Activated T-helper 1 cell treated with anti-CD3 and anti-CD28 coated beads, Interleukin-2, amount 50 U/mL, for 16 hours (primary cell): Measurements from ENCODE around the gene TRABD2B.

Source experiments
- DNase-seq, 2 donors: peaks; one replicate each; pipeline ENCODE4 v3.0.0-alpha.2; 2020; ENCODE audit warnings: low read depth in 1 of 2, low spot score in 1 of 2

Gene TRABD2B

DNA sequence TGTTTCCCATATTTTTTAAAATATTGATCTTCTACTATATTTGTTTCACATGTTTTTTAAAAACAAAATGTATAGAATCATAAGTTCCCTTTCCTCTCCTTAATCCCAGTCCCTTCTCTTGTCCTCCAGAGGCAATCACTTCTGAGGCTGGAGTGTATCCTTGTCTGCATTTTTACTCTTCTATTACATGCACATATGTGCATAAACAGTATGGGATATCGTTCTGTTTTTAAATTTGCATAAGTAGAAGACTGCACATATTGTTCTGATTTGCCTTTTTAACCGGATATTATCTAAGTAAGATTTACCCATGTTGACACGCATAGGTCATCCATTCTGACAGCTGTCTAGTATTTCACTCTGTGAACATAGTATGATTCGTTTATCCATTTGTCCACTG is 142.0 kb downstream of the TRABD2B start:
- DNase-seq = no peak

DNA sequence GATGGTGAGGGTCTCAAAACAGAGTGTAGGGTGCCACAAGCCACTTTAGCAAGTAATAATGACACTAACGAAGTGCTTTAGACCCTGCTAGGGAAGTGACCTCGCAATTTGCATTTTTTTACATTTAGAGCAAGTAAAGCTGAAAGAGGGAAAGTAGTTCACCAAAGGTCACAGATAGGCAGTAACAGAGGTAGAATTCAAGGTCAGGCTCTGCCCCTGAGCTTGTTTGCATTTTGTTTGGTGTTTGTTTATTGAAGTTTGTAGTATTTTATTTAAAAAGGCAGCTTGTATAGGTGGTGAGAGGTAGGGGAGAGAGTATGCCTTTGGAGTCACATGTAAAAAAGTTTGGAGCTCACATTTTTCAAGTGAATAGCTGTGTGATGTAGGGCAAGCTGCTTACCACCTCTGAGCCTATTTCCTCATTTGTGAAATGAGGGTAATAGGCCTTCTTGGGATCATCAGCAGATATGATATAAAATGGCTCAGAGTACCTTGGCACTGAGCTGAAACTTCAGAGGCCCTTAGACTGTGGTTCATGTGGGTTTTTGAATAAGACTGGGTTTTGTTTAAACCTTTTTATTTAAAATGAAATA is 142.5 kb downstream of the TRABD2B start:
- no peak for DNase-seq

DNA sequence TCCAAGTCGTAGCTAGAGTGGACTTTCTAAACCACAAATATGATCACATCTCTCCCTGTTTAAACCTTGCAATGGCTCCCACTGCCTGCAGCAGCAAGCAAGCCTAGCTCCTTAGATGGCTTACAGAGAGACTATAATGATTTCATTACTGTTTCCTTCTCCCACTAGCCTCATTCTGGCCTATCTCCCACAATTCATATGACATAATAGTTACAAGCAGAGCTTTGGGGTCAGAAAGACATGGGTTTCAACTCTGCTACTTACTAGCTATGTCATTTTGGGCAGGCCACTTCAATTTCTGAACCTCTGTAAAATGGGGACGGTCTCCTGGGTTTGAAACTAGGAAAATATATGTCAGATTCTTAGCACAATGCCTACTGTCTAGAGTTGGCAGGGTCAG is 143.3 kb downstream of the TRABD2B start:
- no peak for DNase-seq

DNA sequence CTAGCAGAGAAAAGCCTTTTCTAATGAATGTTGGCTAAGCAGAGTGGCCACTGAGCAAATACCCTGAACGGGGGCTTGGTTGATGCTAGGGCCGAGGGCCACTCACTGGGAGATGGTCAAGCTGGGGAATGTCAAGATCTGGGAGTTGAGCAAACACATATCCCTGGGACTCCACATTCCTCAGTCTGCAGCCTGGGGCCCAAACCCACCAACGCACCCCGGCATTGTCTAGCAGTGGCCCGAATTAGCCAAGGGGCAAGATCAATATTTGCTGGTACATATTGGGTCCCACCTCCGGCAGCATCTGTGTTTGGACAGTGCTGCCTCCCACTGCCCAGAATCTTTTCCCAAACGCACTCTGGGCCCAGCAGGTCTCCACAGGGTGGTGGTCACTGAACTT is 144.1 kb downstream of the TRABD2B start:
- DNase-seq = no peak

DNA sequence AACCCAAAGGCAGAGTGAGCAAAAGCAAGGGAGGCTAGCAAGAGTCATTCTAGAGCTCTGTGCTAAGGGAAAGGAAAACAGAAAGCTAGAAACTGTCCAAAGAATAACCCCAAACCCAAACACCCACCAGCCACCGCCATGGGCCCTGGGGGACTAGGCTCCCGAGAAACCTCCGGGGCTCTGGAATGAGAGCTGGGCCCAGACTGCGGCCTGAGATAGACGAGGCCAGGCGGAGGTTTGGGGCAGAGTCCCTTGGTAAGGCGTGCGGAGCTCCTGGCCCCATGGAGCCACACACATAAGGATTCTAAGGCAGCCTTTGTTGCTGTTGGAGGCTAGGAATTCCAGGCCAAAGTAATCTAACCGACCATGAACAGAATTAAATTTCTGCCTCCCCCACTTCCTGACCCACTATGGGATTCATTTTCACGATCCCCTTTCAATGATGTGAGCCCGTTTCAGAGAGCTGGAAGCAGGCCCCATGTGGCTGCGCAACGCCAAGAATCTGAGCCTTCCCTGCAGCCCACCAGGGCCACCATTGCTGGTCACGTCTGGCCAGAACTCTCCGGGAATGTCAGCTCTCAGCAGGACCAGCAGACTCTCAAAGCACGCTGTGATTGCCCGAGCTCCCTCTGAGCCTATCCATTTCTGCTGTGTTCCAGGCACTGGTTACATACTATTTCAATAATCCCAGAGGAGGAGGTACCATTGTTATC is 145.0 kb downstream of the TRABD2B start:
- no peak for DNase-seq

DNA sequence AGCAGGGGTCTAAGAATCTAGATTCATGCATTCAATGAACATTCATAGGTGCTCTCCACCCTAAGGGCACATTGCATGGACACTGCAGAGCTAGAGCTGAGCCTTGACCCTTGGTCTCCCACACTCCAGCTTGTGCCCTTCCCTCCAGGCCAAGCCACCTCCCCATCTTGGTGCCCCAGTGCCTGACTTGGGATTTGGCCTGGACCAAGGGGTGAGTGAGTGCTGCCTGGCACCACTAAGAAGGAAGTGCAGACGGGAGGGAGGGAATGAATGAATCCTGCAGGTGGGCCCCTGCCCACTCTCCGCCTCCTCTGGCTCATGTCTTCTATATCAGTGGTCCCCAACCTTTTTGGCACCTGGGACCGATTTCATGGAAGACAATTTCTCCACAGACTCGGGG is 146.7 kb downstream of the TRABD2B start:
- no peak for DNase-seq

DNA sequence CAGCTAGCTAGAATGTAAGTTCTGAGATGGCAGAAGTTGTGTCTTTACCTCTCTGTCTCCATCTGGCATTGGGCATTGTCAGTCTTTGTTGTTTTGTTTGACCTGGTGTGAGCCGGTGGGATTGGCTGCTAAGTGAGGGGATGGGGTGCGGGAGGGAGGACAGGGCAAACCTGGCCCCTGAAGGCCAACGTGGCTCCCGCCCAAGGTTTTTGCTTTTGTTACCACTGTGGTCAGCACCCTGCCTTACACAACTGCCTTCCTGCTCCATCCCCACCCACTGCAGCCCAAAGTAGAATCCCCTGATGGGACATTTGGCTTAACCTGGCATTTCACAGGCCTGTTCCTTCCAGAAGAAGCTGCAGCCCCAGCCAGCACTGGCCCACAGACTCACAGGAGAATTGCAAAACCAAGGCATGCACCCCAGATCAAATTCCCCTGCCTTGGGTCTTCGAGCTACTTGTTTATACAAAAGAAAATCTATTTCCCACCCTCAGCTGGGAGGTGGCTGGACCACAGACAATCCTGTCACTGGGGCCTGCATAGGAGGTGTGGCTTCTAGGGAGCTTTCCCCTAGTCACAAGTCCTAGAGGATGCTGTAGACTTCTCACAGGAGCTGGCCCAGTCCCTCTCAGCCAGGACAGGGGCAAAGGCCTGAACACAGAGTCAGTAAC is 147.5 kb downstream of the TRABD2B start:
- DNase-seq = no peak

DNA sequence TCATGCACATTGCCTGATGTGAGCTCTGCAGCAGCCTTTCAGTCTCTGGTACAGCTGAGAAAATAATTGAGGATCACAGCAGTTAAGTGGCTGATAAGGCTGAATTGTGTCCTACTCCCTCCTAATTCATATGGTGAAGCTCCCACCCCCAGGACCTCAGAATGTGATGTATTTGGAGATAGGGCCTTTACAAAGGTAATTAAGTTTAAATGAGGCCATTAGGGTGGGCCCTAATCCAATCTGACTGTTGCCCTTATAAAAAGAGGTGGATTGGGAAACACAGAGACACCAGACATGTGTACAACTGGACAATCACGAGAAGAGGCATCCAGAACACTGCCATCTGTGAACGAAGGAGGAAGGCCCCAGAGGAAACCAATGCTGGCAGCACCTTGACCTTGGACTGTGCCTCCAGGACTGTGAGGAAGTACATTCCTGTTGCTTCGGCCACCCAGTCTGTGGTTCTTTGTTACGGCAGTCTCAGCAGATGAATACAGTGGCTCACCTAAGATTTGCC is 148.1 kb downstream of the TRABD2B start:
- no peak for DNase-seq

DNA sequence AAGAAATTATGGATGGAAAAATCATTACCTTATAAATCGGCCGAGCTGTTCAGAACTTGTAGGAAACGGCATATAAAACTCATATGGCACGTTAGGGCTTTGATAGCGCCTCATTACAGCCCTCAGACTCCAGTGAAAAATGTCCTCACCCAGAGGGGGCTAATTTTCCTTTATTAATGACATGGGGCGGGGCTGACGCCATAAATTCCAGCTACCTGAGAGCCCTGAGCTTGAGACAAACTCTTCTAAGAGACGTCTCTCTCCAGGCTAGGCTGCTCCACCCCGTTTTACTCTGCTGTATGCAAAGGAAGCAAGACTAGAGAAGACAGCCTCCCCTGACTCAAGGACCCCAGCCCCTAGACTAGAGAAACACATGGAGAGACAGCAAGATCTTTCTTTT is 149.4 kb downstream of the TRABD2B start:
- no peak for DNase-seq

DNA sequence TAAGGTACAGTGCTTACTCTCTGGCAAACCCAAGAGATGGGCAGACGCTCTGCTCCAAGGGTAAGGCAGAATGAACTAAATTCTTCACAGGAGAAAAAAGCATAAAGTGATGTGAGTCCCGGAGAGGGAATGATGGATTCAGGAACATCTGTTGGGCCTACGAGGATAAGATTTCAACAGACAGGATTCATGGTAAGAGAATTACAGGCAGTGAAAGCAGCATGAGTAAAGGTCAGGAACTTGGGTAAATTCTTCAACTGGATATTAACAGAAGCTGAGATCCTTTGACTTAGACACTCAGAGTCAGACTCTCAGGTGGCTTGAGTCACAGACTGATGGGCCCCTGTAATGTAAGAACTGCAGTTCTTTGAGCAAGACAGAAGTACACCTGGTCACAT is 152.6 kb downstream of the TRABD2B start:
- DNase-seq = no peak

DNA sequence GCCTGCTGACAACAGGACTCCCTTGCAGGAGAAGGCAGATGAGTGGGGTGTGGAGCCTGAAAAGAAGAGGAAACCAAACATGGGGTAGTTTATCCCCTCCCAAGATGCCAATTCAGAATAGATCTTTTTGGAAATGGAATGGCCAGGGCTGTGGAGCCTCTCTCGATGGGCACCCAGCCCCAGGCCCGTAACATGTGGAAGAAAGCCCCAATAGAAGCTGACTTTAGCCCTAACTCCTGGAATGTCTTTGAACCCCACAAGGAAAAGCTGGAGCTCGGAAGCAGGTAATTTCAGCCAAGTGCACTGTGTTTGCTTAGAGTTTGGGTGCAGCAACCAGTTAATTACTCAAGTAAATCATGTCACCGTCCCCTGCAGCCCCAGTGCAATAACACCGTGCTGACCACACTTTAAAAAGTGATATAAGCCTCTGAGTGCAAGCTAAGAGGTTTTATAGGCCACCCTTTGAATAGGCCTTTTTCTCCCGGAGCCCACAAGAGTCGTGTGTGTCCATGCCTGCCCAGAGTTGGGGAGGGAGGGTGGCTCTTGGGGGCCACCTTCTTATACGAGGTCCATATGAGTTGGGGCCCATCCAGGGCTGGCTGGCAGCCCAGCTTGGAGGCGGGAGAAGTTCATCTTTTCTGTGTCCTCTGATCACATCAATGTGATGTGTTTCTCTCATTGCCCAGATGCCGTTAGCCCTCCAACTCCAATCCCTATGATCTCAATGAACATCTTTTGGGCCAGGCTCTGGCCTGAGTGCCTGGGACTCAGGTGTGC is 153.2 kb downstream of the TRABD2B start:
- no peak for DNase-seq

DNA sequence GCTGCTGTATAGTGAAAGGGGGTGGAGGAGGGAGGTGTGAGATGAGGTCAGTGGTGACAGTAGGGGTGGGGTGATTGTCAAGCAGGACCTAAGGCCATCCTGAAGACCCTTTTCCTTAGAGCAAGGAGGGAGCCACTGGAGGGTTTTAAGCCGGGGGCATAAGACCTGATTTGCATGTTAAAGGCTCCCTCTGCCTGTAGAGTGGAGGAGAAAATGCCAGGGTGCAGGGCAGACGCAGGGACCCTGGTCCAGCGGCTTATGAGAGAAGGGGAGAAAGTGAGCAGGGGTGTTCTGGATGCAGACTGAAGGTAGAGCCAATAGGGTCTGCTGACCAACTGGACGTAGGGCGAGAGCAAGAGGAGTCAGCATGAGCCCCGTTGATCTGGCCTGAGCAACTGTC is 154.1 kb downstream of the TRABD2B start:
- DNase-seq = no peak

DNA sequence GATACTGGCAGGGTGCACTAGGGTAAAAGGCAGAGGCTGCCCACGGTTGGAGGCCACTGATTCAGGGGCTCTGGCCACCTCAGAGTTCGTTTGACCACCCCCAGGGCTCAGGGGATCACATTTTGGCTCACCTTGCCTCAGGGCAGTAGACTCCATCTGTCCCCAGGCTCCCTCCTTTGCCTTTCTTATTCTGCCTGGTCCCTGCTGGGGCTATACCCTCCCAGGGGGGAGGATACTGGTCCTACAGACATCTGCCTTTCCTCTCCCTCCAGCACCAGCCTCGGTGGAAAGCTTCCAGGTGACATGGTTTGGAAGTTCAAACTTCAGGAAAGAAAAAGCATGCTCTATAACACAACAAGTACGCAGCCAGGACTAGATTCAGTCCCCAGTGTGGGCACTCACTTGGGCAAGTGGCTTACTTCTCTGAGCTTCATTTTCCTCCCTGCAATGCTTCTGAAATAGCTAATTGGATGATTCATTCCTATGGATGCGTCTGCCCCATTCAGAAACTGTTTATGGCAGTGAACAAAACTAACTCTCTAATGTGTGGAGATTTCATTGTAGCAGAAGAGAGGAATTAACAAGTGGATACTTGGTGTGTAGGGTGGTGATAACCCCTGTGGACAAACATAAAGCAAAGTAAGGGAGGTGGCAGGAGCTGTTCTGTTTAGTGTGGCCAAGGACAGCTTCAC is 154.8 kb downstream of the TRABD2B start:
- DNase-seq = no peak

DNA sequence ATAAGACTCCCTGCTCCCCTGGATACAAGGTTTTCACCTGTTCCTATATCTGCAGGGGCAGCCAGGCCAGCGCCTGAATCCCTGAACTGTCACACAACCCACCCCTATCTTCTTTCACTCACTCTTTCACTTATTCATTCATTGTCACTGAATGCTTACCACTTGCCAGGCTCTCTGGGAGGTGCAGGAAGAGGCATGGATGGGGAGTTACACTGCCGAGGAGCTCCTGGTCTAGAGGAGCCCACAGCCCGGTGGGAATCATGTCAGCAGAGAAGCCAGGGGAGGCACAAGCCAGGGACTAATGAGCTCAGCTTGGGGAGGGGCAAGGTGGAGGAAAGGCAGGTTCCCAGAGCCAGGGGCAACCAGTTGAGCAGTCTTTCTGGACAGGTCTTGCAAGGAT is 155.8 kb downstream of the TRABD2B start:
- no peak for DNase-seq

DNA sequence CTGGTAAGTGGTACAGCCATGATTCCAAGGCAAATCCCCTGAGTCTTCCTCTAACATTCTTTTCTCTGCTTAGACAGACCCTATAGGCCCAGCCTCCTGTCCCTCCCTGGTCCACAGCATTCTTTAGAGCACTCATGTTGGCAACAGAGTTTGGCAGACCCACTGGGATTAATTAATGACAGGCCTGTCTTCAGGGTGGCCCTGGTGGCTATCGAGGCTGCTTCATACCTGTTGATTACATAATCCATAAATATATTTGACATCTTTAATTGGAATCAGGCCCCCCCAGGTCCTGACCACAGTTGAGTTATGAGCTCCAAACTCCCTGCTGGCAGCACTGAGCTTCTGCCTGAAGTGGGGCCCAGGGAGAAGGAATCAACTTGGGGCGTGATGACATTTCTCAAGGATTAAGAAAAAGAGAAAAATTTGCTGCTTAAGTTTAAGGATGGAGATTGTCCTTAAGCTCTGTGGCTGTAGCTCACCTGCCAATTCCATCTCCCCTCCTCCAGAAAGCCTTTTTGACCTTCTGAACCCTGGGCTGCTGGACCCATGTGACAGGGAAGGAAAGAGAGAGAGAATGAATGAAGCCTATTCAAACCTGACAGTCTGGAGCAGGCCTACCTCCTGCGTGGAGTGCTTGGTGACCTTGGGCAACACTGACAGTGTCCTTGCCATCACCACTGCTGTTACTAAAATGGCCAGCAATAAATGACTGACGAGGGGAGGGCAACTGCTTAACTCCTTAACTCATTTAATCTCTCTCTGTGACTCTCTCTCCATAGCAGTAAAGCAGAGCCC is 156.6 kb downstream of the TRABD2B start:
- no peak for DNase-seq

DNA sequence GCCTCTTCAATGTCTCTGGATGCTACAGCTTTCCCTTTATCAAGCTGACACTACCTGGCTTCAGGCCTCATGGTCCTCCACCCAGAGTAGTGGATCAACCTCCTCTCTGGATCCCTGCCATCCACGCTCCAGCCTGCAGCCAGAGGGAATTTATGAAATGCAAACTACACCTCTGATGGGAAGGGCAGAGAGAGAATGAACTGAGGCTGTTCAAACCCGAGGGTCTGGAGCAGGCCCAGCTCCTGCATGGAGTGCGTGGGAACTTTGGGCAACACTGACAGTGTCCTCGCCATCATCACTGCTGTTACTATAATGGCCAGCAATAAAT is 157.8 kb downstream of the TRABD2B start:
- DNase-seq = no peak

DNA sequence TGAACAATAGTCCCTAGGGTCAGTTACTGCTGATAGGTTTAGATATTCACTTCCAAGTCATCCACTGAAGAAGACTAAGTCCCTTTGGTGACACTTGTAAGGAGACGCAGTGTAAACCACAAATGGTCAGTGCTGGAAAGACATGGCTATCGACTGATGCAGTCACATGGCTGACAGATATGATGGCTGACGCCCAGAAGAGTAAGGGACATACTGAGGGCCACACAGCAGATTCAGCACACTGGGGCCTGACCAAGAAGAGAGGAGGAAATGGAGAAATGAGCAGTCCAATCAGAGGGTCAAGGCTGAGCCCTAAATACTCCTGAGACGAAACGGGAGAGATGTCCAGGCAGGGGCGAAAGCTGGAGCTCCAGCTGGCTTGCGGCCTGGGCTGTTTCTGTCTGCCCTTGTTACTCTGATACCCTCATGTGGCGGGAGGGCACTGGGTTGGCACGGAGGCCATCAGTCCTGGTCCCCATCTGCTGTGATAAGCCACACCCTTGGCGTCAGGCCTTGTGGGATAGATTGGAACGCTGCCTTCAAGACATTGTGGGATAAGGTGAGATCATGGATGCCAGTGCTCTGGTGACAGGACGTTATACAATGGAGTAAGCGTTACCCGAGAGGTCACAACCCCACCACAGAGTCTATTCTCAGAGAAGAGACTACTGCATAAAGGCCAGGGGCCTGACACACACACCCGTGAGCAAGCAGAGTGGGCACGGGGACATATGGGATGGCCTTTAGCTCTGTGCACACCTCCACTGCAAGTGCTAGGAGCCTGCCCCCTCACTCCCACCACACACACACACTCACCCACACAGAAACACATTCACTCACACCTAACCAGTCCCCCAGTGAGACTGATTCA is 158.4 kb downstream of the TRABD2B start:
- DNase-seq = no peak

DNA sequence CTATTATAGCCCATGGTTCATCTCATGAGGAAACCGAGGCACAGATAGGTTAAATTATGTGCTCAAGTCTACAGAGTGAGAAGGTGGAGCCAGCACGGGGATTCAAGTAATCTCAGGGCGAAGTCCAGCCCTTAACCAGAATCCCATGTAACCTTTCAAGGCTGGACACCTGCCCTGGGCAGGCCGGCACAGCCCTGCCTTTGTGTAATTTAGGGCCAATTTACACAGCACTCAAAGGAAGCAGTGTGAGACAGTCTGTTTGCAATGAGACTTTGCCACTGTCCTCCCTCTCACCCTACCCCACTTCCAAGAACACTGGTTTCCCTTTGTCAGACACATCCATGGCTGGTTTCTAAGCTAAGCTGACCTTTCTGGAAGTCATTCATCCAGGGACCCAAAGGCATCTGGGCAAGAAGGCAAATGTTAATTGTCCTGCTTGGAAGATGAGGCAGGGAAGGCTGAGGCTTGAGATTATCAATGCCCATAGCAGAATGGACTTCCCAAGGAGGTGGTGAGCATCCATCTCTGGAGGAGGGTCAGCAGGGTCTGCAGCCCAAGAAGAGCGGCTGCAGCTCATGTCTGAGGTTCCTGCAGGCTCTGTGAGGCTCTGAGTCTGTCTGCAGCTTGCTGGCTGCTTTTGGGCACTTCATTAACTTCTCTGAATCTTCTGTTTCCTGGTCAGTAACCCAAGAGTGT is 159.2 kb downstream of the TRABD2B start:
- no peak for DNase-seq
